ENCODE results near the gene CSTF2T.
"Not testable (repeated sequence)": the region's sequence is repeated elsewhere in the genome, so short reads cannot be mapped to it uniquely, and the experiment has no call there.

The CSTF2T gene

GRCh38 chr10:51696251-51696650 is 3.1 kb downstream of the CSTF2T start:
- no peak for DNase-seq

- DNase-seq = no peak
These were observed 5.2 kb downstream of the CSTF2T start for GRCh38 chr10:51694086-51694768.

GRCh38 chr10:51691135-51691534 is 8.3 kb downstream of the CSTF2T start:
- no peak for DNase-seq

- DNase-seq = no peak
These were observed 9.9 kb downstream of the CSTF2T start for GRCh38 chr10:51689536-51689935.

- DNase-seq = not testable (repeated sequence)
These were observed 10.6 kb downstream of the CSTF2T start for GRCh38 chr10:51688826-51689225.

- no peak for DNase-seq
These were observed 12.1 kb downstream of the CSTF2T start for GRCh38 chr10:51687296-51687695.

GRCh38 chr10:51685768-51686167 is 13.6 kb downstream of the CSTF2T start:
- no peak for DNase-seq

GRCh38 chr10:51683031-51683691 is 16.2 kb downstream of the CSTF2T start:
- no peak for DNase-seq

GRCh38 chr10:51679841-51680240 is 19.6 kb downstream of the CSTF2T start:
- DNase-seq = no peak

- no peak for DNase-seq
These were observed 24.3 kb downstream of the CSTF2T start for GRCh38 chr10:51675088-51675487.

- no peak for DNase-seq
These were observed 27.3 kb downstream of the CSTF2T start for GRCh38 chr10:51672039-51672535.

- no peak for DNase-seq
These were observed 30.4 kb downstream of the CSTF2T start for GRCh38 chr10:51669041-51669440.

GRCh38 chr10:51668336-51668689 is 31.1 kb downstream of the CSTF2T start:
- DNase-seq = no peak

- DNase-seq = no peak
These were observed 31.6 kb downstream of the CSTF2T start for GRCh38 chr10:51667678-51668335.

- DNase-seq = no peak
These were observed 32.9 kb downstream of the CSTF2T start for GRCh38 chr10:51666456-51666855.

GRCh38 chr10:51663086-51663485 is 36.3 kb downstream of the CSTF2T start:
- no peak for DNase-seq

GRCh38 chr10:51659344-51659743 is 40.1 kb downstream of the CSTF2T start:
- no peak for DNase-seq

GRCh38 chr10:51658000-51658399 is 41.4 kb downstream of the CSTF2T start:
- DNase-seq = no peak

GRCh38 chr10:51656503-51656902 is 42.9 kb downstream of the CSTF2T start:
- no peak for DNase-seq

GRCh38 chr10:51654918-51655317 is 44.5 kb downstream of the CSTF2T start:
- DNase-seq = no peak

GRCh38 chr10:51653025-51653424 is 46.4 kb downstream of the CSTF2T start:
- DNase-seq = no peak

GRCh38 chr10:51651063-51651462 is 48.3 kb downstream of the CSTF2T start:
- DNase-seq = no peak

GRCh38 chr10:51649064-51649463 is 50.3 kb downstream of the CSTF2T start:
- no peak for DNase-seq
